Dedifferentiated amniotic fluid mesenchymal stem cell (primary cell): ENCODE results near the gene HECW1.
"Not testable (repeated sequence)": the region's sequence is repeated elsewhere in the genome, so short reads cannot be mapped to it uniquely, and the experiment has no call there.

Source experiments
- DNase-seq: peaks from one replicate; pipeline ENCODE4 v3.0.0-alpha.2; 2016; ENCODE audit errors: extremely low spot score

The HECW1 gene

DNA sequence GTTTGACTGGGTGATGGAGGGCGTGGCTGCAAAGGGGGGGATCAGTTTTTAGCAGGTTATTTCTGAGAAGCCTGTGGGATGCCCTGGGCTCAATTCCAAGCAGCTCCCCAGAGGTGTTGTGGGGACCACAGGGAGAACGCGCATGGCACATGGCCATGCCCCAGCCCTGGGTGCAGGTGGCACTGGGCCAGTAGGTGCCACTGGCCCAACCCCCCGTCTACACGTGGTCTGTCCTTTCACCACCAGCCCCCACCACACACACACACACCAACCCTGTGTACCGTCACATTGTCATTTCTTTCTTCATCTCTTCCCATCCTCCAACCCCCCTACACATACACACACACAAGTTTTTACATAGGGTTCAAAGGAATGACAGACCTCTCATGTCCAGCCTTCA, 355.4 kb downstream of the HECW1 start:
- no peak for DNase-seq

DNA sequence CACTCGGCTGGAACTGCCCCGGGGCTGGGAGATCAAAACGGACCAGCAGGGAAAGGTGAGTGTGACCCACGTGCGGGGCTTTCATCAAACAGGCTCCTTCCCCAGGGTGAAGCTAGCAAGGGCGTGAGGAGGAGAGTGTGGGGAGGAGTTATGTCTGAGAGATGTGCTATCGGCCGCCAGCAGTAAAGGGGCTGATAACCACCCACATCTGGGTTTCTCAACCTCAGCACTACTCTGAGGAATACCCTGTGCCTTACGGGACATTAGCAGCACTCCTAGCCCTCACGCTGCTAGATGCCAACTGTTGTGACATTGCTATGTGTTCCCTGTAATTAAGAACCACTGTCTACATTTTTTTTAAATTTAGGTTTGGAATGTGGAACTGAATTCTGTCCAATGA, 356.6 kb downstream of the HECW1 start:
- no peak for DNase-seq

DNA sequence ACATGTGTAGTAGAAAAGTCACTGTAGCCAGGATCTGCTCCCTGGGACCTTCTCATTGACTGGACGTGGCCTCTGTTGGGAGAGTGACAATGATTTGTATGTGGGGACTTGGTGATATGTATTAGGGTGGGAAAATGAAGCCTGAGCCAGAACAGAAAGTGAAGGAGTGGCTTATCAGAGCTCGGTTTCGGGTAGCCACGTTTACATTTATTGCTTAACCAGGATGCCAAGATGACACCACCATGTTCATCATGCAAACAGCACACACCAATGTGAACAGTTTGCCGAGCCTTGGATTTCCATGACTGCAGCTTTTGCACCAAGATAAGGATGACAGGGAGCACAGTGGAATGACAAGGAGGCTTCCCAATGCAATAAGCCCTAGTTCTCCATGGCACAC, 357.7 kb downstream of the HECW1 start:
- DNase-seq: no peak

DNA sequence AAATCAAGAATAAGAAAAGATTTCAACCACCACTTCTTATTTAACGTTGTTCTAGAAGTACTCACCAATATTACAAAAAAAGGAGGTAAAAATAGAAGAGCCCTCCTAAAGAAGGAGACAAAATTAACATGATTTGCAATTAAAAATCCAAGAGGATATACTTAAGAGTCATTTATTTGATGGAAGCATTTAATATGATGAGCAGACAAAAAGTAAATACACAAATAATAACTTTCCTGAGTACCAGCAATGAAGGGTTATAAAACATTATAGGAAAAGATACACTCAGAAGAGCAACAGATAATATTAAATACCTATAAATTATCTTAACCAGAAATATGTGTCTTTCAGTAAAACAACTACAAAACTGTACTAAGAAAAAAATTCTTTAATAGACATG, 363.5 kb downstream of the HECW1 start:
- DNase-seq: no peak

DNA sequence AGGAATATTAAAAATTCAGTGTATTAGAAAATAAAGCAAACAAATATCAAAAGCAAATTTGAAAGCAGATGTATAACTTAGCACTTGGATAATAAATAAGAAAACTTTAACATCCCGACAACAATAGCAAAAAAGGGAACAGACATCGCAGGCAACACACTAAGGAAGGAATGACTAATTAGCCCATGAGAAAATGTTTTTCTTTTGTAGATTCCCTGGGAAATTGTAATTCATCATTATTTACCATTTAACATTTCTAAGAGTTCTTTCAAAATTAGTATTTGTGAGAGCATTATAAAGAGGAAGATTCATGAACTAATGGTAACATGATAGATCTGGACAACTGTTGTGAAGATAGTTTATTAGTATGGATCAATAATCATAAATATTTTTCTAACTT, 364.4 kb downstream of the HECW1 start:
- no peak for DNase-seq

DNA sequence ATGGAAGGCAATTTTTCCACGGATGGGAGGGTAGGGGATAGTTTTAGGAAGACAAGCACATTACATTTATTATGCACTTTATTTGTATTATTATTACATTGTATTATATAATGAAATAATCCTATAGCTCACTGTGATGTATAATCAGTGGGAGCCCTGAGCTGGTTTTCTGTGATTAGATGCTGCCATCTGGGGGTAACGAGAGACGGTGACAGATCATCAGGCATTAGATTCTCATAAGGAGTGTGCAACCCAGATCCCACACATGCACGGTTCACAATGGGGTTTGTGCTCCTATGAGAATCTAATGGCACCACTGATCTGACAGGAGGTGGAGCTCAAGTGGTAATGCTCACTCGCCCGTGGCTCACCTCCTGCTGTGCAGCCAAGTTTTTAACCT, 366.6 kb downstream of the HECW1 start:
- DNase-seq: no peak

DNA sequence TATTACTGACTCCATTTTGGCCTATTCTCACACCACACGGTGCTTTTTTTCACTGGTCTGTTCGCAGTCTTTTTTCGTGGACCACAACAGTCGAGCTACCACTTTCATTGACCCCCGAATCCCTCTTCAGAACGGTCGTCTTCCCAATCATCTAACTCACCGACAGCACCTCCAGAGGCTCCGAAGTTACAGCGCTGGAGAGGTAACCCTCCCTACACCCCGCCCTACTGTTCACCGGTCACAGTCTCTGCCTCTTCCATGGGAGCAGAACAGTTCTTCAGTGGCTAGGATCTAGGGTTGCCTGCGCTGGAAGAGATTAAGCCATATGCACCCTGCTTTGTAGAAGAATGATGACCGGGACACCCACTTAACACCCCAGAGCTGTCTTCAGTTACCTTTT, 367.1 kb downstream of the HECW1 start:
- DNase-seq: no peak

DNA sequence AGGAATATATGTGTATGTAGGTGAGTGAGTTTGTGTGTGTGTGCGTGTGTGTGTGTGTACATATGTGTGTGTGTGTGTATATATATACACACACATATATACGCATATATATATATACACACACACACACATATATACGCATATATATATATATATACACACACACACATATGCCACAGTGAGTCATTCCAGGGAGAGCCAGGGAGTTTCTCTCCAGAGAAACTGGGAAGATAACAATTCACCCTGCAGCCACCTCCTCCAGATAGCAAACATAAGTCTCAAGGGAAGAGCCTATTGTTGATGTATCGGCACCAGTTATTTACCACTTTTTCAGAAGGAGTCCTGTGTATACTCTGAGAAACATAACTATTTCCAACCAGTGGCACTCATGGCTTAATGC, 368.1 kb downstream of the HECW1 start:
- no peak for DNase-seq

DNA sequence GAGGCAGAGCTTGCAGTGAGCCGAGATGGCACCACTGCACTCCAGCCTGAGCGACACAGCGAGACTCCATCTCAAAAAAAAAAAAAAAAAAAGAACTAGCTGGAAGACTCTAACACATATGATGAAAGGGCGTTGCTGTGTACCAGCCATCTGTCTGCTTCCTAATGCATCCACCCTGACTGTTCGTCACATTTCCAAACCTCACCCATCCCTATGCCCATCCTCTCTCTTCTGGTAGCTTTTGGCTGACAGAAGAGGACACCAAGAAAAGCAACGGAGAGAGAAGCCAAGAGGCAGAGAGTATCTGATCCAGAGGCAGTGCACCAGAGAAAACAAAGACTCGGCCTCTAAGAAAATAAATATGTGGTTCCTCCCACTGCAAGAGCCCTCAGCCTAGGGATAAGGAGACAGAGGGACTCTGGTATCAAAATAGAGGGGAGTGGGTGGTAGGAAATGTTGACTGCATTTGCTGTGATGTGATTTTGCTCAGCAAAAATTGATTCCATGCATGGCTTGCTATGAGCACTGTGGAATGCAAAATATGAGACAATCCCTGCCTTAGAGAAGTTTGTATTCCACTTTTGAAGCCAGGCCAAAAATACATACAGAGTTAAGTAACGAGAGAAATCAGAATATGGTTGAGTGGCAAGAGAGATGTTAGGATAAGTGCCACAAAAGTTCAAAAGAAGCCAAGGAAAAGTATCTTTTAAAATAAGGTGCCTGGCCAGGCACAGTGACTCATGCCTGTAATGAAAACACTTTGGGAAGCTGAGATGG, 369.6 kb downstream of the HECW1 start:
- DNase-seq: peak; percentile 82

DNA sequence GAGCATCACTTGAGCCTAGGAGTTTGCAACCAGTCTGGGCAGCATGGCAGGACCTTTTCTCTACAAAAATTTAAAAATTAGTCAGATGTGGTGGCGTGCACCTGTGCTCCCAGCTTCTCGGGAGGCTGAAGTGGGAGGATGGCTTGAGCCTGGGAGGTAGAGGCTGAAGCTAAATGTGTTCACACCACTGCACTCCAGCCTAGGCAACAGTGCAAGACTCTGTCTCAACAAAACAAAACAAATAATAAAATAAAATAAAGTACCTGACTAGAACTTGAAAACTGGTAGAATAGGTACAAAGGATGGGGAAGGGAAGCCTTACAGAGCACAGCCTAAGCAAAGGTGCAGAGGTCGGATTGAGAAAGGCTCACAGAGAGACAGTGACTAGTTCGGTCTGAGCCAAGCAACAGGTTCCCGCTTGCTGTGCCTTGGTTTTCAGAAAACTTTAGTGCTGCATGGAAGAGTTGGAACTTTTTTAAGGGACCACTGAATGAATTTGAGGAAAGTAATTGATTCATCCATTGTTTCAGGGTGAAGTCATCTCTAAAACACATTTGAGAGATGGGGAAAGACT, 370.3 kb downstream of the HECW1 start:
- DNase-seq: no peak

DNA sequence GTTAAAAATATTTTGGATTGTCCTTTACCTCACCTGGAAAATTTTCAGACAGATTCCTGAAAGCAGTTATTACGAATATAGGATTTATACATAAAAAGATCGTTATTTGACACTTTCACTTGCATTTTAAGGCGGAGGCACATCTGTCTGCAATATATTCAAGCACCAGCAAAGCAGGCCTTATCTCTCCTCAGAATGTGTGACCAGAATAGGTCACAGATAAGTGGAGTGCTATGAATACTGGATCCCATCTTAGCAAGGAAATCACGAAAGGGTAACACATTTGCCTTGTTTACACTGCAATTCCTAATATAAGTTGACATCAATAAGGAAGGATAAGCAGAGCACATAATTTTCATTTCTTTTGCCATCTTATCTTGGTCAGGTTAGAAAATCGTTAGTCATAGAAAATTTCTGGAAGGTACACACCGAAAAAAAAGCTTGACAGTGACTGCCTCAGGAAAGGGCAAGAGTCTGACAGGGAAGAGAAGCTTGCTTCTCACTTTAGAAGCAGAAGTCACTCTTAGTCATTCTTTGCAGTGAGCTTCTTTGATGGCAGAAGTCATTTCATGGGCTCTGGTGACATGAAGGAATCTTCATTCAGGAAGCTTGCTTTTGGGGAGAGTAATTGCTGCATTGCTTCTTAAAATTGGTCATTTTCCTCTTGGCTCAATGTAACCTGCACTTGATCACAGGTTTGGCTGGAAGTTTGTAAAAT, 372.4 kb downstream of the HECW1 start:
- no peak for DNase-seq

DNA sequence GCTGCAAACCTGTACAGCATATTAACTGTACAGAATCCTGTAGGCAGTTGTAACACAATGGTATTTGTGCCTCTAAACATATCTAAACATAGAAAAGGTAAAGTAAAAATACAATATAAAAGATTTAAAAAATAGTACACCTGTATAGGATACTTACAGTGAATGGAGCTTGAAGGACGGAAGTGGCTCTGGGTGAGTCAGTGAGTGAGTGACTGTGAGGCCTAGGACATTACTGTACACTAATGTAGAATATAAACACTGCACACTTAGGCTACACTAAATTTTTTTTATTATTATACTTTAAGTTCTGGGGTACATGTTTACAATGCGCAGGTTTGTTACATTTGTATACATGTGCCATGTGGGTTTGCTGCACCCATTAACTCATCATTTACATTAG, 373.1 kb downstream of the HECW1 start:
- DNase-seq: no peak

DNA sequence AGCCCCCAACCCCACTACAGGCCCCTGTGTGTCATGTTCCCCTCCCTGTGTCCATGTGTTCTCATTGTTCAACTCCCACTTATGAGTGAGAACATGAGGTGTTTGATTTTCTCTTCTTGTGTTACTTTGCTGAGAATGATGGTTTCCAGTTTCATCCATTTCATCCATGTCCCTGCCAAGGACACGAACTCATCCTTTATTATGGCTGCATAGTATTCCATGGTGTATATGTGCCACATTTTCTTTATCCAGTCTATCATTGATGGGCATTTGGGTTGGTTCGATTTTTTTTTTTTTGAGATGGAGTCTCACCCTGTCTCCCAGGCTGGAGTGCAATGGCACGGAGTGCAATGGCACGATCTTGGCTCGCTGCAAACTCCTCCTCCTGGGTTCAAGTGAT, 373.6 kb downstream of the HECW1 start:
- DNase-seq: not testable (repeated sequence)

DNA sequence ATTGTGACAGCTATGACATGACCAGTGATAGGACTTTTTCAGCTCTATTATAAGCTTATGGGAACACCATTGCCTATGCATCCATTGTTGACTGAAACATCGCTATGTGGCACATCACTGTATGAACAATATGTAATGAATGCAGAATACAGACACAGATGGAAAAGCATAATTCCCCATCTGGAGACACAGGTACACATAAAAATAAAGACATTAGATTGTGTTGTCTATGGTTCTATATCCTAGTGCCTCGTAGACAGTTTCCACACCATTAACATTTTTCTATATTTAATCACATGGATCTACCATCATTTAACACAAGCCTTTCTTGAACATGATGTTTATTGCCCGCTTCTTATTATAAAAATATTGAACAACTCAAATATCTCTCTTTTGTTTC, 374.2 kb downstream of the HECW1 start:
- DNase-seq: no peak

DNA sequence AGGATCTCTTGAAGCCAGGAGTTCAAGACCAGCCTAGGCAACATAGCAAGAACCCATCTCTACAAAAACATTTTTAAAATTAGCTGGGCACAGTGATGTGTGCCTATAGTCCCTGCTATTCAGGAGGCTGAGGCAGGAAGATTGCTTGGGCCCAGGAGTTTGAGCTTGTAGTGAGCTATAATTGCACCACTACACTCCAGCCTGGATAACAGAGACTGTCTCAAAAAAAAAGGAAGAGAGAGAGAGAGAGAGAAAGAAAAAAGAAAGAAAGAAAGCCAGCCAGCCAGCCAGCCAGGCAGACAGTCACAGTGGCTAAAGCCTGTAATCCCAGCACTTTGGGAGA, 375.3 kb downstream of the HECW1 start:
- DNase-seq: no peak

DNA sequence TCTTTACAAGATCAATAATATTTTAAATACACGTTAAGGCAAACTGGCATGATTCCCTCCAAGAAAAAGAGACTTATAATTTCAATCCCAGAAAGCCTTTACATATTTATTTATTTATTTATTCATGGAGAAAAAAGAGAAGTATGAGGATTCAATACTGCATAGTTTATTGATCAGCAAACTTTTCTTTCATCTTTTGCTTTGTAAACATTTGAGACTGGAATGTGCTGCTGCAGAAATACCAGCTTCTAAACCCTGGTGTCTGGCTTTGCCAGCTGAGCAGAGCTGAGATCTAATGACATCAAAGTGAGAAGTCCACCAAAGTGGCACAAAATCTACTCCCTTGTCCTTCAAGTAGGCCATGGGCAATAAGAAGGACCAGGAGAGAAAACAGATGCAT, 376.8 kb downstream of the HECW1 start:
- DNase-seq: no peak

DNA sequence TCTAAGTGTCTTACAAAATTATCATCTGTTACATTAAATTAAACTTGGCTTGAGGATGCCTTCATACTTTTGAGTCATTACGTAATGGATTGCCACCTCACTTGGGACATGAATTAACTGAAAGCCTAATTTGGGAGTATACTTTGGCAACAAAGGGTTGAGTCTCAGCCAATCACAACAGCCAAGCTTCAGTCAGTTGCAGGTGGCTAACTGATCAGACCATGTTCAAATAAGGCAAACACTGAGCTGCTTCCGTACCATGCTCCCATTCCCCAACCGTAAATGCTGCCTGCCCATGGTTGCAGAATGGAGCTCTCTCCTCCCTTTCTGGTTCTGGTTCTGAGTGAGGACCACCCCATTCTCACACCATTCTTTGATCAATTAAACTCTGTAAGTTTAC, 377.6 kb downstream of the HECW1 start:
- no peak for DNase-seq

DNA sequence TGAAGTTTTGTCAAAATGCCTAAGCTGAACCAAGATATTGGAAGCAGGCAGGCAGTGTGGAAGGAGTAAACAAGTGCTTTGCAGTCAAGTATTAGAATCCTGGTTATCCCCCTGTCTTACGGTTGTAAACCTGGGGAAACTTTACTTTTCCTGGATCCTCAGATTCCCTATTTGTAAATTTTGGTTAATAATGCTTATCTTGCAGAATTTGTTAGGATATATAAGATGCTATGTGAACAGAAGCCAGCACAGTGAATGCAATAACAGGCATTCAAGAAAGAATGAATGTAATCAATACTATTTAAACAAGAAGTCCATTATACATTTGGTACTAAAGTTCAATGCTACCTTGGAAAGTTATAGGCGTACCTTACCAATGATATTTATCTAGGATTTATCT, 378.7 kb downstream of the HECW1 start:
- no peak for DNase-seq

DNA sequence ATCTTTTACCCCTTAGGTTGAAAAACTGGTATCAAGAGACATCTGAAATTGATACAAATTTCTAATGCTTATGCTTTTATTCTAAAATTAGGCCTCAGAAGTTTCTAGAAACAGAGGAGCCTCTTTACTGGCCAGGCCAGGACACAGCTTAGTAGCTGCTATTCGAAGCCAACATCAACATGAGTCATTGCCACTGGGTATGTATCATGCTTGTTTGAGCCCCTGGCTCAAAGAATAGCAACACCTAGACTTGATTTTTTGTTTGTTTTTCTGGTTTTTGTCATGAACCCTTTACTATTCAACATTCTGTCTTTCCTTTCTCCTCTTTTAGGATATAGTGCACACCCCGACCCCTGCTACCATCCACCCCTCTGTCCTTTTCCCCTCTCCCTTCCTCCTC, 379.5 kb downstream of the HECW1 start:
- DNase-seq: peak; percentile 25

DNA sequence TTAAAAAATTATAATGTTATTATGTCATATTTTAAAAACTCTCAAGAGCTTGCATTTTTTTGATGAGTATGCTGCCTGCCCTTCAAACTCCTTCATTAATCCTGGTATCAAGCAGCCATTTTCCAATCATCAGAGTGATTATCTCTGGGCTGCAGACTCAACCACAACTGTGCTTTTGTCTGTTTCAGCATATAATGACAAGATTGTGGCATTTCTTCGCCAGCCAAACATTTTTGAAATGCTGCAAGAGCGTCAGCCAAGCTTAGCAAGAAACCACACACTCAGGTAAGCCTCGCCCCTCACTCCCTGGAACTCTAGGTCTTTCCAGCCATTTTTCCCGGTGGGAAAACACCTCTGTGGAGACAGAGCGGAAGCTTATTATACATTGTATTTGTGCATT, 380.4 kb downstream of the HECW1 start:
- DNase-seq: no peak

DNA sequence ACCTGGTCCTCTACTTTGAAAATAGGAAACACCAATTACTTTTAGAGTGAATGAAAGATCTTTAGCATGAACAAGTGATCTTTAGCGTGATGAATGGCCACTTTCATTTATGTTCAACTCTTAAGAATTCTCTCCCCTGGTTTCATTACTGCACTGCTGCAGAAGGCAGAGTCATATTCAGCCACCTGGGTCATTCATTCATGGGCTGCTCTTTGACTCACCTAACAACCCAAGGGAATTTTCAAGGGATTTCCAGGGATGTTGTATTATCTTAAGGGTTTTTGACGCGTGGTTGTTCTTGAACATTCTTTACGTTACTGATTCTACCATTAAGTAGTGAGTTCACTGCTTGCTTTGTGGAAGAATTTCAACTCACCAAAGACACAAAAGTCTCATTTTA, 383.1 kb downstream of the HECW1 start:
- DNase-seq: no peak

DNA sequence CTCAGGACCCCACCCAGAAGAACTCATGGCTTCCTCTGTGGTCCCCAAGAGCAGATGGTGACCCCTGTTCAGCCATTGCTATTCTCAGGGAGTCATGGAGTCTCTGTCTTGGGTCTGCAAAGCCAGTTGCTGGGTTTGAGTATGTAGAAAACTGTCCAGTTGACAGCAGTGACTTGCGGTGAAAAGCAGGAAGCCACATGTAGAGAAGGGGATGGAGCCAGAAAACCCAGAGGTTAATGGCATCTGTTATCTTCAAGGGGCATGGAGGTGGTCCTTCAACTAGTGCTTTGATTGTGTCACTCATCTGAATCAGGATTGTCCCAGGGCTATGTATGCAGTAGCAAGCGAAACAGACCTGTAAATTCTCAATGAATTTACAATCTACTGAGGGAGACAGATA, 384.1 kb downstream of the HECW1 start:
- DNase-seq: no peak

DNA sequence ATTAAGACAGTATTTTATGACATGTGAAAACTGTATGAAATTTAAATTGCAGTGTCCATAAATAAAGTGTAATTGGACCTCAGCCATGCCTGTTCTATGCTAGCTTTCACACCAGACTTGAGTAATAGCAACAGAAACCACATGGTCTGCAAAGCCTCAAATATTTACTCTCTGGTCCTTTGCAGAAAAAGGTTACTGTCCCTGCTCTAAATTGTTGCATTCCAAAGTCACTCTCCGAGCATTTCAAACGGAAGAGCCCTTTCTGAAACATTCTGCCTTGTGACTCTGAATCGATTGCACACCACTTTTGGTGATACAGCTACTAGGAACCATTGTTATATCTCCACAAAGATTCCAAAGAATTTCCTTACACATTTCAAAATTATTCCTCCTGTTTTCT, 389.4 kb downstream of the HECW1 start:
- DNase-seq: peak; percentile 20
